ENCODE results near the gene STIMATE. TPM values are rescaled to one million over a fixed set of nuclear protein-coding genes. Genes with fewer than 3 reads are reported as not detected.

The STIMATE gene
- total and polyA plus RNA-seq, 2 of the 4 experiments (the other 2 are of a cell fraction): 10.6 to 17.8 TPM

DNA sequence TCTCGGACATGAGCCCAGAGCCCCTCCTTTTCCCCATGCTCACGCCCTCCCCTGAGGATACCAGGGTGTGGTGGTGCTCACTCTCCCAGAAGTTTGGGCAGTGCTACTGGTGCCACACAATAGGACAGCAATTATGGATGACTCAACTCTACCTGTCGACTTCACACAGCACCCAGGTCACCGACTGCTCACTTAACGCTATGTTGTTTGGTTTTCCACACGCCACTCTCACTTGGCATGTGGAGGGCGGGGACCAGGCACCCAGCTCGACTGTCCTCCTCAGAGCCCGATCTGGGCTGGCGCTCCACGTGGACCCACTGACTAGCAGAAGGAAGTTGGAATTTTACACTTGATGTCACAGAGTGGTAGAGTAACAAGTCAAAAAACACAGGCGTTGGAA is 30.9 kb downstream of the STIMATE start:
- CTCF ChIA-PET: no interaction called here
- no TSS peak for BruUV-seq (replicated peaks)
- in situ Hi-C loops (cut with MboI; ENCODE audit: low sequenced_read_pairs): no loop called here

More for the DNA sequence above, 30.9 kb downstream of the STIMATE start:
- Histone ChIP-seq H2BK5ac (ENCODE audit: low read depth, low read length, poor library complexity, severe bottlenecking) (no peak overlapping the region), H3K4me2 (ENCODE audit: low read depth, low read length) (no peak overlapping the region), H4K20me1 (ENCODE audit: insufficient read depth, low read length) (no peaks in the 10 kb centered on the region), H3K4me1 (ENCODE audit: control insufficient read depth, insufficient read depth, low read length) (no peaks in the 10 kb centered on the region), H3K18ac (ENCODE audit: low read depth, low read length) (no peak overlapping the region), H3K27ac (ENCODE audit: insufficient read depth, low read length) (no peak overlapping the region), H3K36me3 (ENCODE audit: control insufficient read depth, insufficient read depth, low read length) (no peaks in the 10 kb centered on the region), H3K4me3 (ENCODE audit: insufficient read depth, low read depth, low read length) (no peak overlapping the region), H2AK9ac (replicated peaks; ENCODE audit: low read depth, low read length, poor library complexity) (no peak overlapping the region), H3K79me1 (ENCODE audit: low read depth in 1 of 2, low read length in 2 of 2) (peaks cover 4 to 20% of the 10 kb centered on the region in 2 experiments; a peak in 3 of 4 replicates), H3K9me3 (ENCODE audit: control insufficient read depth, insufficient read depth, low read length) (no peaks in the 10 kb centered on the region), H2AFZ (replicated peaks; ENCODE audit: low read length, poor library complexity) (no peak overlapping the region), H3K27me3 (ENCODE audit: control insufficient read depth, insufficient read depth, low read length) (no peaks in the 10 kb centered on the region), H3K56ac (ENCODE audit: extremely low read depth, insufficient read depth, low read length) (no peak overlapping the region), H4K5ac (ENCODE audit: low read depth, low read length) (no peak overlapping the region), H3K9me1 (ENCODE audit: insufficient read depth, low read length) (no peaks in the 10 kb centered on the region; the same call in 1 of the 2 replicates), H4K8ac (ENCODE audit: low read depth in 2 of 2, low read length in 2 of 2) (no peak overlapping the region), H3K14ac (replicated peaks; ENCODE audit: low read depth, low read length) (no peak overlapping the region), H3K23ac (ENCODE audit: low read depth, low read length) (no peak overlapping the region), H4K91ac (ENCODE audit: insufficient read depth, low read depth, low read length) (no peak overlapping the region), H2BK20ac (ENCODE audit: low read depth, low read length) (no peak overlapping the region), H2BK120ac (ENCODE audit: low read depth, low read length) (no peak overlapping the region), H3K9ac (ENCODE audit: low read depth, low read length) (no peak overlapping the region), H3K4ac (ENCODE audit: low read depth, low read length) (no peak overlapping the region), H2BK15ac (ENCODE audit: low read depth, low read length) (no peak overlapping the region), H2AK5ac (ENCODE audit: low read depth, low read length) (no peak overlapping the region)
- DNase-seq (no peak), ATAC-seq (ENCODE audit: low read depth) (no peak)
- dilution Hi-C loops (cut with HindIII; ENCODE audit: low sequenced_read_pairs, unreplicated experiment): no loop called here
- POLR2A ChIA-PET (ENCODE audit: unreplicated experiment): no interaction called here
- TF ChIP-seq CEBPB (IDR thresholded peaks at IDR 0.05; ENCODE audit: low read depth, low read length) (no peak), MXI1 (IDR thresholded peaks at IDR 0.05; ENCODE audit: borderline replicate concordance, low read depth, low read length) (no peak), RCOR1 (IDR thresholded peaks at IDR 0.05; ENCODE audit: insufficient replicate concordance, low read length) (no peak), MAZ (IDR thresholded peaks at IDR 0.05; ENCODE audit: borderline replicate concordance, low read depth, low read length) (no peak), SMC3 (IDR thresholded peaks at IDR 0.05; ENCODE audit: low read depth, low read length) (no peak), NFE2L2 (IDR thresholded peaks at IDR 0.05; ENCODE audit: low read depth, low read length) (no peak), FOS (IDR thresholded peaks at IDR 0.05; ENCODE audit: low read depth, low read length) (no peak), POLR2A (IDR thresholded peaks at IDR 0.05; ENCODE audit: low read depth, low read length) (no peak), RAD21 (IDR thresholded peaks at IDR 0.05; ENCODE audit: low read length) (no peak), RFX5 (IDR thresholded peaks at IDR 0.05; ENCODE audit: low read depth, low read length) (no peak), BHLHE40 (IDR thresholded peaks at IDR 0.05; ENCODE audit: low read depth, low read length) (no peak), MAFK (IDR thresholded peaks at IDR 0.05; ENCODE audit: low read depth, low read length) (no peak), CHD1 (IDR thresholded peaks at IDR 0.05; ENCODE audit: low read depth, low read length) (no peak)
- TF ChIP-seq, protein P1, sequence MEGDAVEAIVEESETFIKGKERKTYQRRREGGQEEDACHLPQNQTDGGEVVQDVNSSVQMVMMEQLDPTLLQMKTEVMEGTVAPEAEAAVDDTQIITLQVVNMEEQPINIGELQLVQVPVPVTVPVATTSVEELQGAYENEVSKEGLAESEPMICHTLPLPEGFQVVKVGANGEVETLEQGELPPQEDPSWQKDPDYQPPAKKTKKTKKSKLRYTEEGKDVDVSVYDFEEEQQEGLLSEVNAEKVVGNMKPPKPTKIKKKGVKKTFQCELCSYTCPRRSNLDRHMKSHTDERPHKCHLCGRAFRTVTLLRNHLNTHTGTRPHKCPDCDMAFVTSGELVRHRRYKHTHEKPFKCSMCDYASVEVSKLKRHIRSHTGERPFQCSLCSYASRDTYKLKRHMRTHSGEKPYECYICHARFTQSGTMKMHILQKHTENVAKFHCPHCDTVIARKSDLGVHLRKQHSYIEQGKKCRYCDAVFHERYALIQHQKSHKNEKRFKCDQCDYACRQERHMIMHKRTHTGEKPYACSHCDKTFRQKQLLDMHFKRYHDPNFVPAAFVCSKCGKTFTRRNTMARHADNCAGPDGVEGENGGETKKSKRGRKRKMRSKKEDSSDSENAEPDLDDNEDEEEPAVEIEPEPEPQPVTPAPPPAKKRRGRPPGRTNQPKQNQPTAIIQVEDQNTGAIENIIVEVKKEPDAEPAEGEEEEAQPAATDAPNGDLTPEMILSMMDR (conservative IDR thresholded peaks at IDR 0.05; ENCODE audit: low read depth, low read length): no peak
- TF ChIP-seq, protein P2, sequence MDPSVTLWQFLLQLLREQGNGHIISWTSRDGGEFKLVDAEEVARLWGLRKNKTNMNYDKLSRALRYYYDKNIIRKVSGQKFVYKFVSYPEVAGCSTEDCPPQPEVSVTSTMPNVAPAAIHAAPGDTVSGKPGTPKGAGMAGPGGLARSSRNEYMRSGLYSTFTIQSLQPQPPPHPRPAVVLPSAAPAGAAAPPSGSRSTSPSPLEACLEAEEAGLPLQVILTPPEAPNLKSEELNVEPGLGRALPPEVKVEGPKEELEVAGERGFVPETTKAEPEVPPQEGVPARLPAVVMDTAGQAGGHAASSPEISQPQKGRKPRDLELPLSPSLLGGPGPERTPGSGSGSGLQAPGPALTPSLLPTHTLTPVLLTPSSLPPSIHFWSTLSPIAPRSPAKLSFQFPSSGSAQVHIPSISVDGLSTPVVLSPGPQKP (IDR thresholded peaks at IDR 0.05; ENCODE audit: borderline replicate concordance, low read depth, low read length): no peak
- 96% methylated on average over 4 of the region's 12 CpGs; no CpG with 5 or more reads in 1 of the 2 experiments for WGBS, 2 experiments (ENCODE audit: extremely low coverage in 2 of 2, insufficient read length in 1 of 2)
- intact Hi-C loops (cut with micrococcal nuclease): no loop called here

All from IMR-90 (cell line).